Hematopoietic multipotent progenitor cell treated with erythropoietin and hydrocortisone succinate and interleukin-3 and kit ligand, for 8 days (in vitro differentiated cells): ENCODE data around the gene MTA3.
A peak's percentile ranks its signal among the peaks of the same experiment; 100 is the strongest.
"Not testable (repeated sequence)": the region's sequence is repeated elsewhere in the genome, so short reads cannot be mapped to it uniquely, and the experiment has no call there.

ENCODE experiments used
- DNase-seq: peaks from one replicate; pipeline ENCODE4 v3.0.0-alpha.2; 2015

The MTA3 gene

DNA sequence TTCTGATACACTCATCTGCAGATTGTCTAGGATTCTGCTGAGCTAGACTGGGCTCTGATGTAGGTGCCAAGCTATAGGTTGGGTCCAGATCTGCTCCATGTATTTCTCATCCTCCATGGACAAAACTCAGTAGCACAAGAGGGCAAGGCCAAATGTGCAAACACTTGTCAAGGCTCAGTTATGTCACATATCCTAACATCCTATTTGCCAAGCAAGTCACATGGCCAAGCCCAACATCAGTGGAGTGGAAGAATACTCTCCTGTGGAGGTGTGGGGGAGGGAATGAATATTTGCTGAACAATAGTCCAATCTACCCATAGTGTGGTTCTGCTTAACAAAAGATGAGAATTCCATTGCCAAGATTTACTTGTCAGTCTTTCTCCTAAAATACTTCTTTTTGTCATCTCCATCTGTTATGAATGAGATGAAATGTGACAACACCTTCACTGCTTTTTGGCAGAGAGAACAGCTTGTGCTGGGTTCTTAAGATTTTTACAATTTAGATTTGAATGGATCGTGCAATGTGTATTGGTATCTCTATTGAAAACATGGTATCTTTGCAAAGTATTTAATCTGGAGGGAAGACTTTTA lies 105.7 kb downstream of the MTA3 start:
- DNase-seq = no peak

DNA sequence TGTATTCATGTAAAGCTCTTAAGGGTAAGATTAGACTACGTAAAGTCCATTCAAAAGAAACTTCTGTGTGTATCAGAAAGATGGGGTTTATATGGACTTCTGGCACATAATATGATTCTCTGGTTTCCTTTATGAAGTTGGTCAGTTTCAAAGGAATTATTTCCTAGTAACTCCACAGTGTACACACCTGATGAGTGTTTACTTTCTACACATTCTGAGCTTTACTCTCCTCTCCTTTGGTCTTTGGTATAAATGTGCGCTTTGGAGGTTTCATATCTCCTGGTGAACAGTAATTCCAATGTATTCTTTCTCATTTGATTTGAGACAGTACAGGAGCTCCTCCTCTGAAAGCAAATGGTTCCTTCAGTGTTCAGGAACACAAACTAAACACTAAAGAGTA lies 107.4 kb downstream of the MTA3 start:
- DNase-seq = no peak

DNA sequence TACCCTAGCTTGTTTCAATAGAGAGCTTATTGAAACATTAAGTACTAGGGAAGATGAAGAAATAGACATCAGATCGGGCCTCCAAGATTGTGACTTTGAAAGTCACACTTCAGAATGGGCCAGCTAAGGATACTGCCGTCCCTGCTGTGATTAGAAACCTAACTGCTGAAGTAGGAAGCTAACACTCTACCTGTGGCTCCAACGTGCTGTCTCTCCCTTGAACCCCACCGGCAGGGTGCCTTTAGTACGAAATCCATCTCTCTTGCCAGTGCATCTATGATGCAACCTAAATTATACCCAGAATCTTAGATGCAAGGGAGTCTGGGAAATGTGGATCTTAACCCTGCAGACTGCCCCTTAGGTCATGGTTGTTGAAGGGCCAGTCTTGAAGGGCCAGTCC lies 116.9 kb downstream of the MTA3 start:
- DNase-seq = no peak

DNA sequence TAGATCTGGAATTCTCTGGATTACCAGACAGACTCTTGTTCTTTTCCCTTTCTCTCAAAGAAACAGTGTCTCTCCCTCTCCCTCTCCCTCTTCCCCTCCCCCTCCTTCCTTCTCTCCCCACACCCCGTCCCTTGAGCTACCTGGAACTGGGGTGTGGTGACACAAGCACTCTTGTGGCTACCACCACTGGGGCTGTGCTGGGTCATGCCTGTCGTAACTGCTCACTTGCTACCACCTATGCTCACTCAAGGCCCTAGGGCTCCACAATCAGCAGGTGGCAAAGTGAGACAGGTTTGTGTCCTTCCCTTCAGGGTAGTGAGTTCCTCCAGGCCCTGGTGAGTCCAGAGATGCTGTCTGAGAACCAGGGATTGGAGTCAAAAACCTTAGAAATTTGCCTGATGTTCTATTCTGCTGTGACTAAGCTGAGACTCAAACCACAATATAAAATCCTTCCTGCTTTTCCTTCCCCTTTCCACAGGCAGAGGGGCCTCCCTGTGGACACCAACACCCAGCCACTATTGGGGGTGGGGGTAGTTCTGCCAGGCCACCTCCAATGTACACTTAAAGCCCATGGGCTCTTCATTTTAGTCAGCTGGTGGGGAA lies 124.7 kb downstream of the MTA3 start:
- peak; percentile 32 for DNase-seq

DNA sequence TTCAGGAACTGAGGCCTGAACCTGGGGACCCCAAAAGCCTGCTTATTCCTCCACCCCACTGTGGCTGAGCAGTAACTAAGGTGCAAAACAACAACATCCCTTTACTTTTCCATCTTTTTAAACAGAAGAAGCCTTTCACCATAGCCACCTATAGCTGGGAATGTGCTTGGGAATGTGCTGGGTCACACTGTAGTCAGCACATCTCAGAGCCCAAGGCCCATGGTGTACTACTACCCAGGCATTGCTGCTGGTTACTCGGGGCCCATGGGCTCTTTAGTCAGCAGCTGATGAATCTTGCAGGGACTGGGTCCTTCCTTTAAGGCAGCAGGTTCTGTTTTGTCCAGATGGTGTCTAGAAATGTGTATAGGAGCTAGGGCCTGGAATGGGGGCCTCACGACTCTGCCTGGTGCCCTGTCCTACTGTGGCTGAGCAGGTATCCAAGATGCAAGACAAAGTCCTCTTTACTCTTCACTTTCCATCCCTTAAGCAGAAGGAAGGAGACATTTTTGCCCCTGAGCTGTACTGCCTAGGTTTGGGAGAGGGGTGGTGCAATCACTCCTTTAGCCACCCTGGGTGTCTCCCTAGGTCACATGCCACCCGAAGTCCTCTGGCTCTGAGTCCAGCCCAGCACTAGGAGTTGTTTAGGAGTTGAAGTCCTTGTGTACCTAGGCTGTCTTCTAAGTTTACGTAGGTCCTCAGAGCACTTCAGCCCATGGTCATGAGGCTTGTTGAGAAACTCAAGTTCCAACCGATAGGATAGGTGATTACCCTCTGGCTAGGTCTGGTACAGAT lies 125.5 kb downstream of the MTA3 start:
- no peak for DNase-seq

DNA sequence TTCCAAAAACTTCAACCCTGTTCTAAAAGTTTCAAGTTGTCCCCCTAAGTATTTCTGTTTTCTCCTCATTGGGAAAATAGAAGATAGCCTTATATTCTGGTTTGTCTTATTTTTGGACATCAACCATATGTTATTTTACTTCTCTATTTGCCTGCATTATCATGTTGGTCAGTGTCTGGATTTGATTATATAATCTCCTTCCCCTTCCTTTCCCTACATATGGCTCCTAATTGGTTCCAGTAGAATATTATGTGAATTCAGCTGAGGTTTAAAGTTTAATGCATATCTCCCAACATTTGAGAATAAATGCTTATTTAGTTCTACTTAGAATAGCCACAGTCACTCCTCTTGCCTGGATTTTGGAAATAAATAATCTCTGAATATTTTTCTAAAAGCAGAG lies 128.6 kb downstream of the MTA3 start:
- DNase-seq = no peak

DNA sequence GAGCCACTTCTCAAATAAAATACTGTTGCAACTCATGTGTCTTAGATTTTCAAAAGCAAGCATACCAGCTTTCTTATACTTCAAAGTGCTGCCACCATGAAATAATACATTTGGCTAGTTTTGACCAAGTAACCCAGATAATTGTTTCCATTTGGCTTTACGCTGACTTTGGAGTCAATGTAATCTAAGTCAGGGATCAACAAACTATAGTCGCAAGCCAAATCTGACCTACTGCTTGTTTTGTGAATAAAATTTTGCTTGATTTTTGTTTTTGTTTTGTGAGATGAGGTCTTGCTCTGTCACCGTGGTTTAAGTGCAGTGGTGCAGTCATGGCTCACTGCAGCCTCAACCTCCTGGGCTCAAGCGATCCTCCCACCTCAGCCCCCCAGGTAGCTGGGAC lies 130.5 kb downstream of the MTA3 start:
- no peak for DNase-seq

DNA sequence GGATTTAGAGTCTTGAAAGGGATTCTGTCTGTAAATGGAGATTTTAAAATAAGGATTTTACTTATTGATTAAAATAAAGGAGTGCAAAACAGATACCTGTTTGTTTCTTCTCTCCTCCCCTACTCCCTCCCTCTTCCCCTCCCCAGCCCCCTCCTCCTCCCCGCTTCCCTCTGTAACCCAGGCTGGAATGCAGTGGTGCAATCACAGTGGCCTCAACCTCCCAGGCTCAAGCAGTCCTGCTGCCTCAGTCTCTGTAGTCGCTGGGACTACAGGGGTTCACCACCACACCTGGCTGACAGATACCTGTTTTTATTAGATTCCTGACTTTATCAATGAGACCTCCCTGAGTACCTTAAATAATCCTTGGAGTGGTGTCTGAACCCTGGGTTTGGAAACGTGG lies 138.4 kb downstream of the MTA3 start:
- no peak for DNase-seq

DNA sequence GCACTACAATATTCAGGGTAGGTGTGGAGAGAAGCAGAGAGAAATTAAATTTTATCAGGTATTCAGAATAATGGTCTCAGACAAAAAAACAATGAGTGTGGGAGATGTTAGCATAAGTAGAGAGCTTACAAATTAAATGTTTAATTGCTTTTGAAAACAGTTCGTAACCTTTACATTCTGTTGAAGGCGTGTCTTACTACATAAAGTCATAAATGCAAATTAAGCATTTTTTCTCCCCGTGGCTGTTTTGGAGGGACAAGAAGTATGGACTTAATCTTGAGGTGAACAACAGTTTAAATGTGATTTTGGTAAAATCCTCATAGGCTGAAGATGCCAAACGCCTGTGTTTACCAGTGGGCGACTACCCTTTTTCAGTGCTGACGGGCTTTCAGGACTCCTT lies 139.7 kb downstream of the MTA3 start:
- DNase-seq = no peak

DNA sequence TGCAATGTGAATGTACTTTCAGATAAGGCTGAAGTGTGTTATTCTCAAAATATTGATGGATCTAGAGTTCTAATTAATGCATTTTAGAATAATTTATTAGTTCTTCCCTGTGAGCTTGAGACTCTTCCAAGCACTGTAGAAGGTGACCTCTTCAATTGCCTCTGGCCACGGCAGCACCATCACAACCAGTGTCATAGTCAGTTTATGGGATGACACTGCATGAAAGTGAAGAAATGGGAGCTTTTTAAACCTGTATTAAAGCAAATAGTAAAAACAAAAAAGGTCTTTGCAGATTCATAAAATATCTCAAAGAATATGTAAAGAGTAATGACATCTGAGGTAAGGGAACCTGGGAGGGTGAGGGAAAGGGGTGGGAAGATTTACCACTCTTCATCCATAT lies 143.5 kb downstream of the MTA3 start:
- DNase-seq = no peak

DNA sequence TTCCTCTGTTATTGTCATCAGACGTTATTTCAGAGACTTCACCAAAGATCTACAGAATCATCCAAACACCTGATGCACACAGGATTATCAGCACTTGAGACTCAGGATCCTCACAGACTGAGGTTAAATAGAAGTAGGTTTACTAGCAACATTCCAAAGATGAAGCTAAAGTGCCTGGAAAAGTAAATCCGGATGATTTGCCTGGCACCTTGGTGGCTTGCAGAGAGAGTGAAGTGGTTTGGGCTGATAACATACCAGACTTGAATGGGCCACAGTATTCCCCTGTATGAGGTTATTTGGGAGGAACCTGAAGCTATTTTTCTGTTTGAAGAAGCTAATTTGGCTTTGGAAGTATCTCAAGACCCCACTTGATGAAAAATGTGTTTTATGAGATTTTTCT lies 144.5 kb downstream of the MTA3 start:
- no peak for DNase-seq

DNA sequence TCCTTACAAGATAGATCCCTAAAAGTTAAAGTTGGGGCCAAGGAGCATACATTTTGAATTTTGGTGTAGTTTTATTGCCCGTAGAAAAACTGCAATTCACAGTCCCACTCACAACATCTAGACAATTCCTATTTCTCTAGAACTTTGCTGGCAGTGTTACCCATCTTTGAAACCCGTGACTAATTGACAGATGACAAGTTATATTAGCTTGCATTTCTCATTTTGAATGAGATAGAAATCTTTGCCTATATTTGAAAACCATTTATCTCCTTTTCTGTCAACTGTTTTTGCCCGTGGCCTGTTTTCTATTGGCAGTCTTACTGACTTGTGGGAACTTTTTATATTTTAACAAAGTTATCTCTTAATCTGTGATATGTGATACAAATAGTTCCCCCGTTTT lies 145.5 kb downstream of the MTA3 start:
- DNase-seq = no peak

DNA sequence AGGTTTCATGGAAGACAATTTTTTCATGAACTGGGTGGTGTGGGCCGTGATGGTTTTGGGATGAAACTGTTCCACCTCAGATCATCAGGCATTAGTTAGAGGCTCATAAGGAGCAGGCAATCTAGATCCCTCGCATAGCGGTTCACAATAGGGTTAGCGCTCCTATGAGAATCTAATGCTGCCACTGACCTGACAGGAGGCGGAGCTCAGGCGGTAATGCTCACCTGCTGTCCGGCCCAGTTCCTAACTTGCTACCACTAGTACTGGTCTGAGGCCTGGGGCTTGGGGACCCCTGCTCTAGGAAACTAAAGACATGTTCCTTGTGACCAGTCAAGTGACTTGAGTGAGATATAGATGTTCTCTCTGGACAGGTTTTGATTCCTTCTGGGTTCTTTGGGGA lies 146.3 kb downstream of the MTA3 start:
- no peak for DNase-seq

DNA sequence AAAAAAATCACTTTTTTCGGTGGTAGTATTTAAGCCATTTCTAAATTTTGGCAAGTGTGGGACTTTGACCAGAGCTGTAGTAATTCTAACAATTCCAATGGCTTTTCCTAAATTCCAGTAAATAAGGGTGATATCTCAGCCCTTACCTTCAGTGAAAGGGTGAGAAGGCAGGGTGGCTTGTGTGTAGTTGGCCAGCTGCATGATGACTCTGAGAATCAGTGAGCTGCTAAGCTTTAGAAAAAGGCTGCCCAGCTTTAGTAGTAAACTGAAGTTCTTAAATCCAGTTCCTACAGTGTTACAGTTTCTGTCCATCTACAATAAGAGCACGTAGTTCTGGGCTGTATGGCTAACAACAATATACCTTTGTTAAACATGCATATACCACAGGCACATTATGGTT lies 153.5 kb downstream of the MTA3 start:
- DNase-seq = no peak

DNA sequence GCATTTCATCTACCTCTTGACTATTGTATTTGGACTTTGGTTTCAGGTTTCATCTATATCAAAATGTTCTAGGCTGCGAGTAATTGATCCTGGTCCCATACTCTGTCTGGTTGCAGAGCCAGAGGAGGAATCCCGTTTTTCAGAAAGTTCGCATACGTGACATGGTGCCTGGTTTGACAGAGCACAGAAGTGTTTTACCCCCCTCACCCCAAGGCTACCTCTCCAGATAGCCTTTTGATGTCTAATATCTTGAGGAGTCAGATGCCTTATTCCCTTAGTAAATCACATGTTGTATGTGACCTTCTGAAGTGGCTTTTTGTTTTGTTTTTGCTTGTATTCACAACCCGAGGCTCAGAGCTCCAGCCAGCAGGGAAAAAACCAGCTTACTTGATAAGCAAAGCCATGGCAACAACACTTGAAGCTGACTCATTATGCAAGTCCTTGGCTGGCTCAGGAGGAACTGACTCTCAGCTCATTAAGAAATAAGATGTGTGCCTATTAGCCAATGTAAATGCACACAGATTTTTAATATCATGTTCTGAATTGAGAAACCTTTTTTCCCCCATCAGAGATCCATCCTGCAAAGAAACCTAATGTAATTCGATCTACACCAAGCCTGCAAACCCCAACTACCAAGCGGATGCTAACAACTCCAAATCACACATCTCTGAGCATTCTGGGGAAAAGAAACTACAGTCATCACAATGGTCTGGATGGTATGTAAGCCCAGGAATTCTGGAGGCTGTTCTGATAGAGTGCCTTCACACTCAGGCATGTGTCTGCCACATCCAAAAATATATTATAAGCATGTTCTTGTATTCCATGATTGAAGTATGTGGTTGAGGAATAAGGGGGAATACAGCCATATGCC lies 154.1 kb downstream of the MTA3 start:
- DNase-seq = peak; percentile 16

DNA sequence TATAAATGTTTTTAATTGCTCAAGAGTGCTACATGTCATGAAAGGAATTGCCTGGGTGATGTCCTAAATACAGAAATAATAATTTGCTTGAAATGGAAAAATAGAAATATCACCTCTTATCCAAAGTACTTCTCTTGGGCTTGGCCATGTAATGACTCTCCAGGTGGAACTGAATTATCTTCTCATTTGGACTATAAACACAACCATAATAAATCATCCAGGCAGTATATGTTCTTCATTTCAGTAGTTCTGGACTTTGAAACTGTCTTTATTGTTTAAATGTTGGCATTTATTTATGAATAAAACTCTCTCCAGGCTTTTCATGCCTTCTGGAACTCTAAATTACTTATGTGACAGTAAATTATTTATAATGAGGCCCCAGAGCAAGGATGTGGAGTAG lies 155.0 kb downstream of the MTA3 start:
- DNase-seq = no peak

DNA sequence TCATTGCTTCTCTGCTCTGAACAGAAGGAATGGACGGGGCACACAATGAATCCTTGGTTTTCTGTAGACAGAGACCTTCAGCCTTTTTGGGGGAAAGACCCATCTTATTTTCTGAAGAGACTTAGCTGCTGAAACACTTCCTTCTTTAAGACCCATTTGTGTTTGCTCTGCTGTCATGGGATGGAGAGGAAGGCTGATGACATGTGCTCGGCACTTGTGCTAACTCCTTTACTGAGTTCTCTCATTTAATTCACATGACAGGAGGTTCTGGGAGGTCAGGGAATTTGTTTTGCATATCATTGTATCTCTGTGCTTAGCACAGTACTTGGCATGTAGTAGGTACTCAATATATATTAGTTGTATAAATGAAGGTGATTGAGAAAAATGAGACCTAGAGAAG lies 156.5 kb downstream of the MTA3 start:
- no peak for DNase-seq

DNA sequence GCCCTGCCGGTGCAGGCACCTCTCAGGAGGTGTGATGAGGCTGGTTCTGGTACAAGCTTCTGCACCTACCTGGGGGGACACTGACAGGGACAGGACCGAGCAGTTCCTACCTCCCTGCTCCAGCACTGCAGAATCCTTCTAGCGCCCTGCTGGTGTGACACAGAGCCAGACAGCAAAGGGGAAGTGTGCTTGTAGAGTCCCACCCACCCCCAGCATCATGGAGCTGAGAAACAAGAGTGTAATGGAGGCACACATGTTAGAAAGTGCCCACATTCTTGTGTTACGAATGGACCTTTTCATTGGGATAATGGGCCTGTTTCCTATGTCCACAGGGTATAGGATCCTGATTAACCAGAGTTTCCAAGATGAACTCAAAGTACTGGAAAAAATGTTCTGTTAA lies 157.2 kb downstream of the MTA3 start:
- DNase-seq = no peak

DNA sequence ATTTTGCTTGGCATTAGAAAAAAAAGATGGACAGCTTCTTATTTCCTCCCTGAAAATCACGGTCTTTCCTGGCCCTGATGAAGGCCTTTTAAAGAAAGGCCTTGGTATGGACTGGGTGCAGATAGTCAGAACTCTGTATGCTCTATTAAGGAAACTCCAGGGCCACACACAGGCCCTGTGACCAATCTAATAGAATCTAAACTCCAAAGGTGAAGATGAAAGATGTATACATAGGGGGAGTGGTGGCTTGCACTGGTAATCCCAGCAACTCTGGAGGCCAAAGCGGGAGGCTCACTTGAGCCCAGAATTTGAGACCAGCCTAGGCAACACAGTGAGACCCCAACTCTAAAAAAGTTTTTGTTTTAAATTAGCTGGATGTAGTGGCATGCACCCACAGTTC lies 158.2 kb downstream of the MTA3 start:
- DNase-seq = no peak

DNA sequence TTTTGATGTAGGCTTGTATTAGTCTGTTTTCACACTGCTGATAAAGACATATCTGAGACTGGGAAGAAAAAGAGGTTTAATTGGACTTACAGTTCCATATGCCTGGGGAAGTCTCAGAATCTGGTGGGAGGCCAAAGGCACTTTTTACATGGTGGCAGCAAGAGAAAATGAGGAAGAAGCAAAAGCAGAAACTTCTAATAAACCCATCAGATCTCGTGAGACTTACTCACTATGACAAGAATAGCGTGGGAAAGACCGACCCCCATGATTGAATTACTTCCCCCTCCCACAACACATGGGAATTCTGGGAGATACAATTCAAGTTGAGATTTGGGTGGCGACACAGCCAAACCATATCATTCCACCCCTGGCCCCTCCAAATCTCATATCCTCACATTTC lies 162.9 kb downstream of the MTA3 start:
- DNase-seq = not testable (repeated sequence)

DNA sequence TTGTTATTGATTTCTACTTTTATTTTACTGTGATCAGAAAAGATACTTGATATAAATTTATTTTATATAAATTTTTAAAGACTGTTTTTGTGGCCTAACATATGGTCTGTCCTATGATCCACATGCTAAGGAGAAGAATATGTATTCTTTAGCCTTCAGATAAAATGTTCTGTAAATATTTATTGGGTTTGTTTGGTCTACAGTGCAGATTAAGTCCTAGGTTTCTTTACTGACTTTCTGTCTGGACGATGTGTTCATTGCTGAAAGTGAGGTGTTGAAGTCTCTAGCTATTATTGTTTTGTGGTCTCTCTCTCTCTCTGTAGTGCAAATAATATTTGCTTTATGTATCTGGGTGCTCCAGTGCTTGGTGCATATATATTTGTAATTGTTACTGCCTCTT lies 165.4 kb downstream of the MTA3 start:
- no peak for DNase-seq

DNA sequence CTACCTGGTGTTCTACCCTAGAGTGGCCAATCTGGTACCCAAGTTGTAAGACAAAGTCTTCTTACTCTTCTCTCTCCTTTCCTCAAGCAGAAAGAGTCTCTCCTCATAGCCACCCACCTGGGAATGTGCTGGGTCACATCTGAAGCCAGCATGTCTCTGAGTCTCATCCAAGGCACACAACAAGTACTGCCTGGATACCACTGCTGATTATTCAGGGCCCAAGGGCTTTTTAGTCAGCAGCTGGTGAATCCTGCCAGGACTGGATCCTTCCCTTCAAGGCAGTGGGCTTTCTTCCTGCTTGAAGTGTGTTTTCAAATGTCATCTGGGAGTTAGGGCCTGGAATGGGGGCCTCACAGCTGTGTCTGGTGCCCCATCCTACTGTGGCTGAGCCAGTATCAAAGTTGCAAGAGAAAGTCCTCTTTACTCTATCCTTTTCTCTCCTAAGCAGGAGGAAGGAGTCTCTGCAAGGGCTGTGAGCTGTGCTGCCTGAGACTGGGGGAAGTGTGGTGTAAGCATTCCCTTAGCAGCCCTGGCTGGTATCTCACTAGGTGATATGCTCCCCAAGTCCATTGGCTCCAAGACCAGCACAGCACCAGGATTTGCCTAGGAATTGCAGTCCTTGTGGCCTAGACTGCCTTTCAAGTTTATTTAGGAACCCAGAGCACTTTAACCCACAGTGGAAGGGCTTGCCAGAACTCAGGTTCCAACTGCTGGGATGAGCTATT lies 168.3 kb downstream of the MTA3 start:
- no peak for DNase-seq

DNA sequence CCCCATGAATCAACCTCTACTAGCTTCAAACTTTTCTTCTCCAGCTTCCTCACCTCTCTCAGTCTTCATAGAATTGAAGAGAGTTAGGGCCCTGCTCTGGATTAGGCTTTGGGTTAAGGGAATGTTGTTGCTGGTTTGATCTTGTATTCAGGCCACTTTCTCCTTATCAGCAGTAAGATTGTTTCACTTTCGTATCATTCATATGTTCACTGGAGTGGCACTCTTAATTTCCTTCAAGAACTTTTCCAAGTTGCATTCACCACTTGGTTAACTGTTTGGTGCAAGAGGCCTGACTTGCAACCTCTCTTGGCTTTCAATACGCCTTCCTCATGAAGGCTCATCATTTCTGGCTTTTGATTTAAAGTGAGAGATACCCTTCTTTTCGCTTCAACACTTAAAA lies 172.7 kb downstream of the MTA3 start:
- no peak for DNase-seq
